CD14-positive monocyte (primary cell): ENCODE measurements around the gene CTR9. TPM values are rescaled to one million over a fixed set of nuclear protein-coding genes. Genes with fewer than 3 reads are reported as not detected.

Source experiments
- DNase-seq, 3 donors: peaks; one replicate each; pipeline ENCODE4 v3.0.0-alpha.2; 2011 to 2022
- H2AFZ ChIP-seq: 2 replicates; pipeline ENCODE4 v1.6.0; 2012; ENCODE audit warnings: mild to moderate bottlenecking, low read depth, low read length, inconsistent platforms; ENCODE audit not compliant: insufficient read depth, poor library complexity, severe bottlenecking
- H3K27ac ChIP-seq, 2 donors: 1 replicate in 1 of 2; 2 replicates in 1 of 2; pipeline ENCODE4 v1.5.1; 2012 to 2013; ENCODE audit warnings: low read length in 2 of 2, control low read depth in 1 of 2, inconsistent platforms in 1 of 2, low read depth in 1 of 2, mild to moderate bottlenecking in 1 of 2
- H3K27me3 ChIP-seq, 2 donors: one replicate each; pipeline versions ENCODE4 v1.6.0 to v1.6.1; 2011 to 2013; ENCODE audit warnings: low read length in 2 of 2; ENCODE audit not compliant: control insufficient read depth in 2 of 2, insufficient read depth in 2 of 2
- H3K36me3 ChIP-seq, 2 donors: replicated peaks in 1 of 2; 1 replicate in 1 of 2; 2 replicates in 1 of 2; pipeline versions ENCODE4 v1.5.1 to v1.6.1; 2012 to 2013; ENCODE audit warnings: low read length in 2 of 2, control low read depth in 1 of 2, inconsistent platforms in 1 of 2, mild to moderate bottlenecking in 1 of 2; ENCODE audit not compliant: insufficient read depth in 2 of 2, control insufficient read depth in 1 of 2
- H3K4me1 ChIP-seq, 2 donors: 1 replicate in 1 of 2; 2 replicates in 1 of 2; pipeline versions ENCODE4 v1.5.1 to v1.6.1; 2012 to 2013; ENCODE audit warnings: low read length in 2 of 2, control low read depth in 1 of 2, inconsistent platforms in 1 of 2, mild to moderate bottlenecking in 1 of 2, moderate library complexity in 1 of 2; ENCODE audit not compliant: insufficient read depth in 2 of 2, control insufficient read depth in 1 of 2
- H3K4me2 ChIP-seq: replicated peaks from 2 replicates; pipeline ENCODE3; 2012; ENCODE audit warnings: low read length, moderate library complexity, mild to moderate bottlenecking; ENCODE audit not compliant: poor library complexity, severe bottlenecking; ENCODE audit errors: extremely low read depth
- H3K4me3 ChIP-seq, 3 experiments: fragments of 200-600 bp in 1 of 3; sonication (generic) in 1 of 3; replicated peaks in 1 of 3; 1 replicate in 2 of 3; 2 replicates in 1 of 3; pipeline ENCODE4 v1.5.1; 2011 to 2013; ENCODE audit warnings: low read length in 3 of 3, mild to moderate bottlenecking in 3 of 3, control low read depth in 2 of 3, low read depth in 2 of 3, inconsistent platforms in 1 of 3, moderate library complexity in 1 of 3
- H3K79me2 ChIP-seq: 2 replicates; pipeline ENCODE4 v1.6.0; 2012; ENCODE audit warnings: mild to moderate bottlenecking, control low read depth, inconsistent platforms, low read length, moderate library complexity; ENCODE audit not compliant: insufficient read depth
- H3K9ac ChIP-seq: 2 replicates; pipeline ENCODE4 v1.6.0; 2017; ENCODE audit warnings: low read length, mild to moderate bottlenecking; ENCODE audit not compliant: insufficient read depth, poor library complexity, severe bottlenecking
- H3K9me3 ChIP-seq, 2 donors: replicated peaks in 1 of 2; 1 replicate in 1 of 2; 2 replicates in 1 of 2; pipeline versions ENCODE4 v1.5.1 to v1.6.1; 2012 to 2013; ENCODE audit warnings: low read length in 2 of 2, control low read depth in 1 of 2; ENCODE audit not compliant: control insufficient read depth in 1 of 2, insufficient read depth in 1 of 2
- H4K20me1 ChIP-seq: 2 replicates; pipeline ENCODE4 v1.6.0; 2012; ENCODE audit warnings: mild to moderate bottlenecking, low read length, control low read depth, moderate library complexity; ENCODE audit not compliant: insufficient read depth
- H3K27ac Mint-ChIP-seq, 7 donors: one replicate each; pipeline ENCODE4 v1.8.0; 2020; ENCODE audit warnings: mild to moderate bottlenecking in 7 of 7, mixed read lengths in 7 of 7, moderate library complexity in 6 of 7, inconsistent platforms in 2 of 7
- H3K27me3 Mint-ChIP-seq, 3 donors: one replicate each; pipeline ENCODE4 v1.8.0; 2021 to 2022; ENCODE audit warnings: low read depth in 3 of 3, mild to moderate bottlenecking in 3 of 3, mixed read lengths in 3 of 3, moderate library complexity in 3 of 3, inconsistent platforms in 1 of 3
- H3K36me3 Mint-ChIP-seq, 2 donors: one replicate each; pipeline ENCODE4 v1.8.0; 2020; ENCODE audit warnings: mixed read lengths in 2 of 2, inconsistent platforms in 1 of 2, mild to moderate bottlenecking in 1 of 2
- H3K4me1 Mint-ChIP-seq: one replicate; pipeline ENCODE4 v1.8.0; 2020; ENCODE audit warnings: mild to moderate bottlenecking, mixed read lengths
- H3K4me3 Mint-ChIP-seq, 2 donors: one replicate each; pipeline ENCODE4 v1.8.0; 2020; ENCODE audit warnings: mild to moderate bottlenecking in 2 of 2, mixed read lengths in 2 of 2, moderate library complexity in 1 of 2
- H3K9me3 Mint-ChIP-seq, 7 donors: one replicate each; pipeline ENCODE4 v1.8.0; 2020 to 2022; ENCODE audit warnings: mixed read lengths in 7 of 7, mild to moderate bottlenecking in 6 of 7, moderate library complexity in 6 of 7, inconsistent platforms in 2 of 7
- WGBS: methylation state at CpG from one replicate; pipeline ENCODE4 v1.1.5; 2013; ENCODE audit warnings: missing lambda C conversion rate; ENCODE audit not compliant: insufficient coverage; 5-methylcytosine and 5-hydroxymethylcytosine counted together
- intact Hi-C, 2 donors: fragments of 100-400 bp; cut with micrococcal nuclease; formaldehyde crosslinking; loops; one replicate each; pipeline versions ENCODE4 v1.15.0 to v1.15.1; 2023
- polyA plus RNA-seq, 3 donors: library from polyadenylated mRNA; depleted of rRNA in 1 of 3; unstranded in 2 of 3; stranded (reverse) in 1 of 3; fragments of 300-500 nt in 2 of 3; fragments of >200 nt in 1 of 3; fragmentation: Illumina TruSeq in 2 of 3; gene quantifications; 1 replicate in 2 of 3; 2 replicates in 1 of 3; pipeline ENCODE4 v1.2.3, GENCODE V29; 2012 to 2021
- TF ChIP-seq, protein P1 (sequence below): fragments of 200-600 bp; IDR thresholded peaks from one replicate; pipeline ENCODE4 v1.8.0; 2022; ENCODE audit warnings: antibody characterized with exemption, mild to moderate bottlenecking

The CTR9 gene
- polyA plus RNA-seq, 3 donors, result 5.0 to 37.5 (median 18.3) TPM

DNA sequence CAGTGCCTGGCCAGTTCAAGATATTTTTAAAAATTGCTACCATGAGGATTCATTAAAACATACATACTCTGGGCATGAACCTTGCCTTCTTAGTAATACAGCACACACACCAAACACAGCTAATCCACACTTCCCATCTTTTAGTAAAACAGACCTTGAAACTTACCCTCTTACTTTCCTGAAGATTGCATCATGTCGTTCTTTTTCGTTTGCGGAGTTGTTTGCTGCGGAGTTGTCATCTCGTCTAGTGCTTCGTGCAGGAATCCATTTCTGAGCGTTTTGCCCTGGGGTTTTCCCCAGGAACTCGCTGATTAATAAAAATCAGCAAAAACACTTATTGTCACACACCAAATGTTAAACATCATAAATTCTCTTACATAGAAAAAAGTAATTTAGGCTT, 54.7 kb downstream of the CTR9 start:
- H3K9me3 Mint-ChIP-seq, result no peaks in the 10 kb centered on the region
- H3K4me1 Mint-ChIP-seq, result peaks cover 34% of the 10 kb centered on the region
- H3K4me3 ChIP-seq, result no peak overlapping the region
- H4K20me1 ChIP-seq, result peaks cover 76% of the 10 kb centered on the region
- no peaks in the 10 kb centered on the region for H3K27me3 Mint-ChIP-seq
- no peak overlapping the region for H3K9ac ChIP-seq
- peaks cover 63 to 66% of the 10 kb centered on the region in 2 donors for H3K36me3 Mint-ChIP-seq
- peaks cover 64 to 65% of the 10 kb centered on the region in 2 donors for H3K36me3 ChIP-seq
- TF ChIP-seq, protein P1, sequence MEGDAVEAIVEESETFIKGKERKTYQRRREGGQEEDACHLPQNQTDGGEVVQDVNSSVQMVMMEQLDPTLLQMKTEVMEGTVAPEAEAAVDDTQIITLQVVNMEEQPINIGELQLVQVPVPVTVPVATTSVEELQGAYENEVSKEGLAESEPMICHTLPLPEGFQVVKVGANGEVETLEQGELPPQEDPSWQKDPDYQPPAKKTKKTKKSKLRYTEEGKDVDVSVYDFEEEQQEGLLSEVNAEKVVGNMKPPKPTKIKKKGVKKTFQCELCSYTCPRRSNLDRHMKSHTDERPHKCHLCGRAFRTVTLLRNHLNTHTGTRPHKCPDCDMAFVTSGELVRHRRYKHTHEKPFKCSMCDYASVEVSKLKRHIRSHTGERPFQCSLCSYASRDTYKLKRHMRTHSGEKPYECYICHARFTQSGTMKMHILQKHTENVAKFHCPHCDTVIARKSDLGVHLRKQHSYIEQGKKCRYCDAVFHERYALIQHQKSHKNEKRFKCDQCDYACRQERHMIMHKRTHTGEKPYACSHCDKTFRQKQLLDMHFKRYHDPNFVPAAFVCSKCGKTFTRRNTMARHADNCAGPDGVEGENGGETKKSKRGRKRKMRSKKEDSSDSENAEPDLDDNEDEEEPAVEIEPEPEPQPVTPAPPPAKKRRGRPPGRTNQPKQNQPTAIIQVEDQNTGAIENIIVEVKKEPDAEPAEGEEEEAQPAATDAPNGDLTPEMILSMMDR, result no peak
- peaks cover 27 to 43% of the 10 kb centered on the region in 2 donors for H3K4me1 ChIP-seq
- peaks cover 77% of the 10 kb centered on the region for H3K79me2 ChIP-seq
- peak in 1 of 3 donors; percentile 22 for DNase-seq
- no peak overlapping the region for H2AFZ ChIP-seq
- no CpG with 5 or more reads among the region's 8 CpGs for WGBS
- no peaks in the 10 kb centered on the region for H3K9me3 ChIP-seq
- H3K27ac Mint-ChIP-seq, result peak overlapping the region in 5 of 7 donors; percentile 5 to 34 (median 12)
- no peaks in the 10 kb centered on the region for H3K27me3 ChIP-seq
- H3K4me3 Mint-ChIP-seq, result no peak overlapping the region
- intact Hi-C loops, result loop anchor here in 1 of 2 donors (5.0 to 10.0 kb wide), 2 partner anchors 52 to 1039 kb away; partner anchors contain the start of genes USP47 and ZBED5
- H3K27ac ChIP-seq, result peak overlapping the region in 1 of 2 donors; percentile 97
- peak overlapping the region; percentile 91 for H3K4me2 ChIP-seq

DNA sequence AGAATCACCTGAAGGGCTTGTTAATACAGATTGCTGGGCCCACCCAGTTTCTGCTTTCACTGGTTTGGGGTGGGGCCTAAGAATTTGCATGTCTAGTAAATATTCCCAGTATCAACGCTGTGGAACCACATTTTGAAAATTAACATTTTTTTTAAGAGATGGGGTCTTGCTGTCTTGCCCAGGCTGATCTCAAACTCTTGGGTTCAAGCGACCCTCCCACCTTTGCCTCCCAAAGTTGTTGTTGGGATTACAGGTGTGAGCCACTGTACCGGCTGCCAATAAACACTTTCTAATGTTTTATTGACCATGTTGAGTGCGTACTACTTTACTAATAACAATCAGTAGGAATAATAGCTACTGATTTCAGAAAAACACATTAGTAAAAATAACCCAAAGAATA, 55.2 kb downstream of the CTR9 start:
- no peak for DNase-seq
- Histone ChIP-seq H3K4me1 (peaks cover 27 to 43% of the 10 kb centered on the region in 2 donors), H3K4me2 (peak overlapping the region; percentile 91), H2AFZ (no peak overlapping the region), H4K20me1 (peaks cover 71% of the 10 kb centered on the region), H3K9ac (no peak overlapping the region), H3K27me3 (no peaks in the 10 kb centered on the region), H3K79me2 (peaks cover 72% of the 10 kb centered on the region), H3K9me3 (no peaks in the 10 kb centered on the region), H3K4me3 (peak overlapping the region in 1 of 3 experiments; percentile 99), H3K27ac (peak overlapping the region in 1 of 2 donors; percentile 97), H3K36me3 (peaks cover 60% of the 10 kb centered on the region in 2 donors)
- intact Hi-C loops, result loop anchor here in 1 of 2 donors (5.0 to 10.0 kb wide), 2 partner anchors 51 to 1039 kb away; partner anchors contain the start of genes USP47 and ZBED5
- Mint-ChIP-seq H3K27ac (peak overlapping the region in 4 of 7 donors; percentile 10 to 54 (median 25)), H3K27me3 (no peaks in the 10 kb centered on the region), H3K4me1 (peaks cover 34% of the 10 kb centered on the region), H3K36me3 (peaks cover 58 to 61% of the 10 kb centered on the region in 2 donors), H3K9me3 (no peaks in the 10 kb centered on the region), H3K4me3 (no peak overlapping the region)
- no CpG with 5 or more reads among the region's 4 CpGs for WGBS
- TF ChIP-seq, protein P1, result no peak
